Peyer's patch (tissue), 4 donors: ENCODE data around the gene SNRPA1. TPM values are rescaled to one million over a fixed set of nuclear protein-coding genes. Genes with fewer than 3 reads are reported as not detected.
"Not testable (repeated sequence)": the region's sequence is repeated elsewhere in the genome, so short reads cannot be mapped to it uniquely, and the experiment has no call there.

Experiments
- DNase-seq, 3 donors: peaks; one replicate each; pipeline ENCODE4 v3.0.0-alpha.2; 2017 to 2019
- H3K27ac ChIP-seq, 4 donors: fragments of 200-600 bp; sonication (generic); one replicate each; pipeline ENCODE4 v1.5.1; 2016 to 2019
- H3K27me3 ChIP-seq, 2 donors: fragments of 200-600 bp; sonication (generic); one replicate each; pipeline ENCODE4 v1.5.1; 2019
- H3K36me3 ChIP-seq, 3 donors: fragments of 200-600 bp; sonication (generic); one replicate each; pipeline ENCODE4 v1.5.1; 2016 to 2019
- H3K4me1 ChIP-seq, 4 donors: fragments of 200-600 bp; sonication (generic); one replicate each; pipeline ENCODE4 v1.5.1; 2016 to 2019
- H3K4me3 ChIP-seq, 4 donors: fragments of 200-600 bp; sonication (generic); 1 replicate in 3 of 4; 2 replicates in 1 of 4; pipeline ENCODE4 v1.5.1; 2016 to 2019; ENCODE audit warnings: mild to moderate bottlenecking in 1 of 4
- H3K9me3 ChIP-seq, 4 donors: fragments of 200-600 bp; sonication (generic); one replicate each; pipeline ENCODE4 v1.5.1; 2016 to 2019; ENCODE audit warnings: mild to moderate bottlenecking in 1 of 4
- POLR2A ChIP-seq, 2 donors: fragments of 450-650 bp; IDR thresholded peaks; one replicate each; pipeline ENCODE4 v1.5.1; 2017; ENCODE audit warnings: antibody characterized with exemption in 2 of 2, mild to moderate bottlenecking in 2 of 2, moderate library complexity in 2 of 2
- total RNA-seq, 4 donors: library from RNA; depleted of rRNA; stranded (reverse); fragments of >200 nt; gene quantifications; one replicate each; pipeline ENCODE4 v1.1.0, GENCODE V29; 2016
- TF ChIP-seq, protein P1 (sequence below), 6 experiments: fragments of 450-650 bp in 4 of 6; fragments of 200-600 bp in 2 of 6; sonication (generic) in 1 of 6; IDR thresholded peaks; one replicate each; pipeline ENCODE4 v1.5.1; 2017 to 2019; ENCODE audit warnings: antibody characterized with exemption in 6 of 6, mild to moderate bottlenecking in 3 of 6, moderate library complexity in 1 of 6

Gene SNRPA1
- total RNA-seq, 4 donors from 2014 or later: 36.4 to 80.0 (median 50.4) TPM

DNA sequence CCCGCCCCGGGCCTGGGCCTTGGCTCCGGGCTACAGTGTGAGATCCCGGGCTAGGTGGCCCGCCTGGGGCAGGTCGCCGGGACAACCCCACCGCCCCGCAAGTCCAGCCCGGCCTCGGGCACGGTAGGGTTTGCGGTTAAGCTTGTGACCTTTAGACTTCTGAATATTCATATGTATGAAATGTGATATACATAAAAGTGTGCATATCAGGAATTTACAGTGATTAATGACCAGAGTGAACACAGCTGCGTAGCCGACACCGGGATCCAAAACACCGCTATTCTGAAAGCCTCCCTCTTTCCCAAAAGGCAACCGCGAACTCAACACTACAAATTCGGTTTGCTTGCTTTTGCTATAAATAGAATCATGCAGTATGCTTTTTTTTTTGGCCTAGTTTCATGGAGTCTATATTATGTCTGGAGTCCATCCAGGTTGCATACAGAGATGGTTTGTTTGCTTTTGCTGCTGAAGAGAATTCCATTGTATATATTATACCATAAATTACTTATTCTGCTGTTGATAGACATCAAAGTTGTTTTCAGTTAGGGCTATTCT lies 636 bp upstream of the SNRPA1 start:
- peak overlapping the region; percentile 89 to 98 (median 94) for H3K27ac ChIP-seq
- peaks cover 0 to 12% (median 0%) of the 10 kb centered on the region in 3 donors for H3K36me3 ChIP-seq
- no peak for TF ChIP-seq POLR2A (IDR thresholded peaks at IDR 0.05)
- TF ChIP-seq, protein P1, sequence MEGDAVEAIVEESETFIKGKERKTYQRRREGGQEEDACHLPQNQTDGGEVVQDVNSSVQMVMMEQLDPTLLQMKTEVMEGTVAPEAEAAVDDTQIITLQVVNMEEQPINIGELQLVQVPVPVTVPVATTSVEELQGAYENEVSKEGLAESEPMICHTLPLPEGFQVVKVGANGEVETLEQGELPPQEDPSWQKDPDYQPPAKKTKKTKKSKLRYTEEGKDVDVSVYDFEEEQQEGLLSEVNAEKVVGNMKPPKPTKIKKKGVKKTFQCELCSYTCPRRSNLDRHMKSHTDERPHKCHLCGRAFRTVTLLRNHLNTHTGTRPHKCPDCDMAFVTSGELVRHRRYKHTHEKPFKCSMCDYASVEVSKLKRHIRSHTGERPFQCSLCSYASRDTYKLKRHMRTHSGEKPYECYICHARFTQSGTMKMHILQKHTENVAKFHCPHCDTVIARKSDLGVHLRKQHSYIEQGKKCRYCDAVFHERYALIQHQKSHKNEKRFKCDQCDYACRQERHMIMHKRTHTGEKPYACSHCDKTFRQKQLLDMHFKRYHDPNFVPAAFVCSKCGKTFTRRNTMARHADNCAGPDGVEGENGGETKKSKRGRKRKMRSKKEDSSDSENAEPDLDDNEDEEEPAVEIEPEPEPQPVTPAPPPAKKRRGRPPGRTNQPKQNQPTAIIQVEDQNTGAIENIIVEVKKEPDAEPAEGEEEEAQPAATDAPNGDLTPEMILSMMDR (IDR thresholded peaks at IDR 0.05): no peak
- H3K4me1 ChIP-seq: peaks cover 3 to 32% (median 6%) of the 10 kb centered on the region in 4 donors
- no peaks in the 10 kb centered on the region for H3K27me3 ChIP-seq
- DNase-seq: peak in 1 of 3 donors; percentile 71
- no peaks in the 10 kb centered on the region for H3K9me3 ChIP-seq
- H3K4me3 ChIP-seq: peak overlapping the region; percentile 70 to 97 (median 82)

DNA sequence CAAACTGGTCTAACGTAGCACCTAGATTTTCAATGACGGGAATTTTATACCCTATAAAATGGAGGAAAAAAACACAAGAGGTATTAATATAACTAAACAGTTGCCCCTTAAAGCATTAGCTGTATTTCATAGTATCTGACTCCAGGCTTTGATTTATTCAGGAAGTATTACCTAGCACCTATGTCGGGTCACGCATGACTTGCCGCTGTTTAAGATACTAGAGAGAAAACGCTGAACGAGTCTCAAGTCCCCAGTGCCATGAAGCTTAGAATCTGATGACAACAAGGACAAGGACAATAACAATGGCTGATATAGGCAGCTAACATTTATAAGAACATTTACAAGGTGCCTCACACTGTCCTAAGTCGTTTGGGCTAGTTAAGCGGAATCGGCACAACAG lies 1.9 kb downstream of the SNRPA1 start:
- no peak for TF ChIP-seq POLR2A (IDR thresholded peaks at IDR 0.05)
- TF ChIP-seq, protein P1 (IDR thresholded peaks at IDR 0.05): no peak
- no peaks in the 10 kb centered on the region for H3K27me3 ChIP-seq
- no peak overlapping the region for H3K27ac ChIP-seq
- peaks cover 0 to 24% (median 0%) of the 10 kb centered on the region in 3 donors for H3K36me3 ChIP-seq
- peaks cover 3 to 38% (median 6%) of the 10 kb centered on the region in 4 donors for H3K4me1 ChIP-seq
- DNase-seq: peak in 2 of 3 donors; percentile 47 to 60
- peak overlapping the region in 3 of 4 donors; percentile 70 to 97 (median 88) for H3K4me3 ChIP-seq
- no peaks in the 10 kb centered on the region for H3K9me3 ChIP-seq

DNA sequence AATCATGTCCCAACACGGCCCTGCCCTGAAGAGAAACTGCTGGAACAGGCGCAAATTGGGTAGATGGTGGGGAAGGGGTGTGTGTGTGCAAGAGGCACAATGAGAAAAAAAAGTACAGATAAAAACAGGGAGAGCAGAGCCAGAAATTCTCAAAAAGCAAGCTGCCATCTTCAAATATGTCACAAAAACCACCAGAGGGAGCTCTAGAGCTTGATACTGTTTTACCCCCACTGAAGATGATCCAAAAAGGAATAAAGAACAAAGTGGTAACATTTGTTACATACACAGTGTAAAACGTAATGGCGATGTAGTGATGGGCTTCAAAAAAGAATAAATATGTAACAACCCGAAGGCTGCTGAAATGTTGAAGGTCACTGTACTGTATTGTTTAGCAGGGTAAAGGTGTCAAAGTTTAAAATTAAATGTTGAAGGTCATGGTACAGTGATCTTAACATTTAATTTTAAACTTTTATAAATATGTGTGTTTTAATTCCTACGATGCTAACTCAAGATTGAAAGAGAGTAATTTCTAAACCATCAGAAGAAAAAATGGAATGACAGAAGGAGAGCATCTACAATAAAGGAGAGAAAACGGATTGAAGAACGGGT lies 6.0 kb downstream of the SNRPA1 start:
- Histone ChIP-seq H3K4me3 (no peak overlapping the region), H3K27ac (no peak overlapping the region), H3K27me3 (no peaks in the 10 kb centered on the region), H3K36me3 (peaks cover 0 to 64% (median 0%) of the 10 kb centered on the region in 3 donors), H3K9me3 (no peaks in the 10 kb centered on the region), H3K4me1 (peaks cover 3 to 31% (median 8%) of the 10 kb centered on the region in 4 donors)
- no peak for DNase-seq
- TF ChIP-seq, protein P1 (IDR thresholded peaks at IDR 0.05): peak; percentile 20 to 72 (median 62)
- TF ChIP-seq POLR2A (IDR thresholded peaks at IDR 0.05): no peak

DNA sequence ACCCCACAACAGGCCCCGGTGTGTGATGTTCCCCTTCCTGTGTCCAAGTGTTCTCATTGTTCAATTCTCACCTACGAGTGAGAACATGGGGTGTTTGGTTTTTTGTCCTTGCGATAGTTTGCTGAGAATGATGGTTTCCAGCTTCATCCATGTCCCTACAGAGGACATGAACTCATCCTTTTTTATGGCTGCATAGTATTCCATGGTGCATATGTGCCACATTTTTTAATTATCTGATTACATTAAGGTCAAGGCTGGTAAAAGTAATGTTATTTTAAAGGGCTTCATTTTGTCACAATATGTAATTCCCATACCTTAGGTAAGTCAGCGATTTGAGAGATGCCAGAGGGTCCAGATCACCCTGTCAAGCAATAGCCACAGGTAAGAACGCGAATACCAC lies 7.7 kb downstream of the SNRPA1 start:
- peaks cover 0 to 16% (median 2%) of the 10 kb centered on the region in 4 donors for H3K4me1 ChIP-seq
- peaks cover 0 to 80% (median 0%) of the 10 kb centered on the region in 3 donors for H3K36me3 ChIP-seq
- not testable (repeated sequence) for H3K27me3 ChIP-seq

DNA sequence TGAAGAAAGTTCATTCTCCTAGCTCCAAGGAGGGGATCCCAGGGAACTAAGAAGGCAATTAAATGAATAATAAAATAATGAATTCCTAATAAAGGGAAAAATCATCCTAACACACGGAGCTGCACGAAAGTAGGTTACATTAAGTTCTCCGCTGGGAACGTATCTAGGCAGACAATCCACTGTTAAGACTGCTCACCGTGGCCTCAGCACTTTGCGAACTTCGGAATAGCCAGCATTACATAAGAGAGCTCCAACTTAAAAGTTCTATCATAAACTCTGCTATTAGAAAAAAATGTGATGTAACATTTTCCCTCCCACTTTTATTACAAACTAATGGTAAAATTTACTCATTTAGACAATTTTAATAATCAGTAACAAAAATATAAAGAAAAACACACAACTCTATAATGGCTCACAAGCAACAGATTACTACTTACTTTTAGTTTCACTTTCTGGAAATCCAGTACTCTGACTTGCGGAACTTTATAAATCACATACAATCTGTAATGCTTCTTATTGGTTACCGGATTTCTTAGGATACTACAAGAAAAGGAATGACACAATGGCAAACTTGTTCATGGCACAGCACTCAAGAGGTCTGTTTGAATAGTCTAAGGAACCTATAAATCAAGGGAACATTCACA lies 8.5 kb downstream of the SNRPA1 start:
- DNase-seq: no peak
- peaks cover 0 to 9% (median 2%) of the 10 kb centered on the region in 4 donors for H3K4me1 ChIP-seq
- TF ChIP-seq, protein P1 (IDR thresholded peaks at IDR 0.05): no peak
- TF ChIP-seq POLR2A (IDR thresholded peaks at IDR 0.05): no peak
- no peaks in the 10 kb centered on the region for H3K27me3 ChIP-seq
- H3K27ac ChIP-seq: peak overlapping the region in 2 of 4 donors; percentile 19 to 26
- peak overlapping the region in 1 of 4 donors; percentile 17 for H3K4me3 ChIP-seq
- H3K9me3 ChIP-seq: no peaks in the 10 kb centered on the region
- H3K36me3 ChIP-seq: peaks cover 0 to 79% (median 0%) of the 10 kb centered on the region in 3 donors

More for the DNA sequence above, 7.7 kb downstream of the SNRPA1 start:
- peak overlapping the region in 2 of 4 donors; percentile 19 to 26 for H3K27ac ChIP-seq
- H3K4me3 ChIP-seq, DNase-seq, H3K9me3 ChIP-seq: not testable (repeated sequence)

DNA sequence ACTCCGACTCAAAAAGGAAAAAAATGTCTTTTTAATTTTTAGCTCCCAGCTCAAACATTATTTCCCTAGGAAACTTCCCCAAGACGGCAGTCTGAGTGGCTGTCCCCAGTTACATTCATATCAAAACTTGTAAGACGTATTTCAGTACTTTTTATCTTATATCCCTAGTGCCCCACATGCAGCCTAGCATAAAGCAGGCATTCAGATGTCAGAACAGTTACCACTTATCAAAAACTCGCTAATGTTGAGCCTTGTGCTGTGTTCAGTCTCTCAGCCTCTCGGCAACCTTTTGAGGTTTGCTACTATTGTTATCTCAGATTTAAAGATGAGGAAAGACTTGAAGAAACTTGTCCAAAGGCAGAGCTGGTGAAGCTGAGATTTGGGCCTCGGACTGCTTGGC lies 11.1 kb downstream of the SNRPA1 start:
- peaks cover 0 to 80% (median 0%) of the 10 kb centered on the region in 3 donors for H3K36me3 ChIP-seq
- H3K4me1 ChIP-seq: peaks cover 0 to 20% (median 2%) of the 10 kb centered on the region in 4 donors
- no peak overlapping the region for H3K4me3 ChIP-seq
- no peaks in the 10 kb centered on the region for H3K9me3 ChIP-seq
- TF ChIP-seq POLR2A (IDR thresholded peaks at IDR 0.05): no peak
- TF ChIP-seq, protein P1 (IDR thresholded peaks at IDR 0.05): no peak
- H3K27ac ChIP-seq: no peak overlapping the region
- no peaks in the 10 kb centered on the region for H3K27me3 ChIP-seq
- no peak for DNase-seq
